Endothelial cell of umbilical vein (primary cell): Measurements from ENCODE around the gene ZG16B. TPM values are rescaled to one million over a fixed set of nuclear protein-coding genes. Genes with fewer than 3 reads are reported as not detected.

Experiments used
- BruUV-seq: library from RNA; stranded (reverse); fragments of 400-500 nt; replicated peaks from 2 replicates; lab custom pipeline; 2021; lab: Mats Ljungman, UMichigan
- CTCF ChIA-PET: fragments of 300-600, 350-600 bp; sonication (Branson Sonifier 250); formaldehyde crosslinking; loops from one replicate; lab custom pipeline; 2021; ENCODE audit warnings: antibody characterized with exemption, inconsistent platforms; lab: Charles Lee
- POLR2A ChIA-PET: fragments of 300-600, 350-600 bp; sonication (Branson Sonifier 250); formaldehyde crosslinking; loops from one replicate; lab custom pipeline; 2021; ENCODE audit warnings: antibody characterized with exemption, inconsistent platforms; lab: Charles Lee
- DNase-seq: peaks from one replicate; pipeline ENCODE4 v3.0.0-alpha.2; 2011; ENCODE audit warnings: low read depth, low spot score
- FAIRE-seq: peaks from 2 replicates; lab custom pipeline; 2011; peaks lifted over from hg19 to GRCh38; lab: Jason Lieb, UNC
- H2AFZ ChIP-seq: 2 replicates; pipeline ENCODE4 v1.6.0; 2012; ENCODE audit warnings: low read depth, low read length, control low read depth, inconsistent platforms
- H3K27ac ChIP-seq: 2 replicates; pipeline ENCODE4 v1.5.1; 2011; ENCODE audit warnings: low read depth, mild to moderate bottlenecking, control low read depth, low read length, moderate library complexity; ENCODE audit not compliant: insufficient read depth
- H3K27me3 ChIP-seq, 2 experiments: 2 replicates each; pipeline versions ENCODE4 v1.6.0 to v1.6.1; 2011; ENCODE audit warnings: low read length in 2 of 2, mixed read lengths in 1 of 2; ENCODE audit not compliant: control insufficient read depth in 2 of 2, insufficient read depth in 2 of 2
- H3K36me3 ChIP-seq, 2 experiments: 2 replicates in 1 of 2; 3 replicates in 1 of 2; pipeline ENCODE4 v1.5.1; 2011; ENCODE audit warnings: low read length in 2 of 2, mild to moderate bottlenecking in 1 of 2, moderate library complexity in 1 of 2; ENCODE audit not compliant: control insufficient read depth in 2 of 2, insufficient read depth in 2 of 2; ENCODE audit errors: extremely low read depth in 1 of 2
- H3K4me1 ChIP-seq: 3 replicates; pipeline ENCODE4 v1.5.1; 2011; ENCODE audit warnings: mild to moderate bottlenecking, low read length; ENCODE audit not compliant: control insufficient read depth, insufficient read depth; ENCODE audit errors: extremely low read depth
- H3K4me2 ChIP-seq: 2 replicates; pipeline ENCODE4 v1.6.1; 2011; ENCODE audit warnings: low read length, control low read depth, mixed read lengths; ENCODE audit not compliant: insufficient read depth
- H3K4me3 ChIP-seq, 3 experiments: fragments of 200-600 bp in 1 of 3; sonication (generic), shearing (Covaris generic) in 1 of 3; replicated peaks in 1 of 3; 2 replicates each; pipeline ENCODE4 v1.5.1; 2011 to 2016; ENCODE audit warnings: control low read depth in 3 of 3, low read length in 3 of 3, mild to moderate bottlenecking in 2 of 3, inconsistent platforms in 1 of 3, low read depth in 1 of 3, moderate library complexity in 1 of 3; ENCODE audit not compliant: insufficient read depth in 1 of 3
- H3K79me2 ChIP-seq: 2 replicates; pipeline ENCODE4 v1.6.0; 2012; ENCODE audit warnings: low read length, inconsistent platforms; ENCODE audit not compliant: control insufficient read depth, insufficient read depth
- H3K9ac ChIP-seq: replicated peaks from 2 replicates; pipeline ENCODE3; 2011; ENCODE audit warnings: low read length, control low read depth; ENCODE audit not compliant: insufficient read depth; ENCODE audit errors: extremely low read depth
- H3K9me1 ChIP-seq: replicated peaks from 3 replicates; pipeline ENCODE4 v1.6.0; 2011; ENCODE audit warnings: mild to moderate bottlenecking, low read length; ENCODE audit not compliant: control insufficient read depth, insufficient read depth; ENCODE audit errors: extremely low read depth
- H3K9me3 ChIP-seq: replicated peaks from 2 replicates; pipeline ENCODE4 v1.5.1; 2012; ENCODE audit warnings: low read length, inconsistent platforms; ENCODE audit not compliant: control insufficient read depth, insufficient read depth
- H4K20me1 ChIP-seq: replicated peaks from 2 replicates; pipeline ENCODE3; 2011; ENCODE audit warnings: mild to moderate bottlenecking, low read length; ENCODE audit not compliant: control insufficient read depth, insufficient read depth; ENCODE audit errors: extremely low read depth
- CTCF ChIP-seq, 2 donors: IDR thresholded peaks; 1 replicate in 1 of 2; 2 replicates in 1 of 2; pipeline ENCODE4 v1.5.1; 2011; ENCODE audit warnings: low read length in 2 of 2, mild to moderate bottlenecking in 2 of 2, moderate library complexity in 2 of 2, control low read depth in 1 of 2, inconsistent platforms in 1 of 2, low read depth in 1 of 2; ENCODE audit not compliant: insufficient read depth in 1 of 2; ENCODE audit errors: extremely low read depth in 1 of 2
- FOS ChIP-seq: IDR thresholded peaks from 2 replicates; pipeline ENCODE4 v1.6.1; 2011; ENCODE audit warnings: mild to moderate bottlenecking, low read length, moderate library complexity, borderline replicate concordance; ENCODE audit not compliant: insufficient read depth
- JUN ChIP-seq: IDR thresholded peaks from 2 replicates; pipeline ENCODE4 v1.6.1; 2011; ENCODE audit warnings: borderline replicate concordance, low read depth; ENCODE audit not compliant: insufficient read length, insufficient read depth
- dilution Hi-C: fragments of 300-500 bp; cut with MboI; formaldehyde crosslinking; loops from one replicate; pipeline ENCODE4 v1.15.0; 2019; ENCODE audit warnings: low sequenced_read_pairs; ENCODE audit not compliant: extremely low pct_ligation_motif_present
- intact Hi-C: fragments of 100-400 bp; cut with micrococcal nuclease; formaldehyde crosslinking; loops from one replicate; pipeline ENCODE4 v1.10.0; 2022
- polyA plus RNA-seq, 4 experiments: library from polyadenylated mRNA; depleted of rRNA in 3 of 4; stranded (reverse) in 3 of 4; unstranded in 1 of 4; fragments of >200 nt; gene quantifications; 2 replicates each; pipeline versions ENCODE4 v1.2.1 to v1.2.3, GENCODE V29; 2011 to 2012; ENCODE audit warnings: missing spikeins in 1 of 4
- total RNA-seq: library from RNA; stranded (reverse); gene quantifications from 2 replicates; pipeline ENCODE4 v1.2.3, GENCODE V29; 2021

The ZG16B gene
- total and polyA plus RNA-seq, 2 donors (not counting 3 experiments of a cell fraction or from before 2014, with no cell fraction given) = 0.22 TPM; not detected in 1

DNA sequence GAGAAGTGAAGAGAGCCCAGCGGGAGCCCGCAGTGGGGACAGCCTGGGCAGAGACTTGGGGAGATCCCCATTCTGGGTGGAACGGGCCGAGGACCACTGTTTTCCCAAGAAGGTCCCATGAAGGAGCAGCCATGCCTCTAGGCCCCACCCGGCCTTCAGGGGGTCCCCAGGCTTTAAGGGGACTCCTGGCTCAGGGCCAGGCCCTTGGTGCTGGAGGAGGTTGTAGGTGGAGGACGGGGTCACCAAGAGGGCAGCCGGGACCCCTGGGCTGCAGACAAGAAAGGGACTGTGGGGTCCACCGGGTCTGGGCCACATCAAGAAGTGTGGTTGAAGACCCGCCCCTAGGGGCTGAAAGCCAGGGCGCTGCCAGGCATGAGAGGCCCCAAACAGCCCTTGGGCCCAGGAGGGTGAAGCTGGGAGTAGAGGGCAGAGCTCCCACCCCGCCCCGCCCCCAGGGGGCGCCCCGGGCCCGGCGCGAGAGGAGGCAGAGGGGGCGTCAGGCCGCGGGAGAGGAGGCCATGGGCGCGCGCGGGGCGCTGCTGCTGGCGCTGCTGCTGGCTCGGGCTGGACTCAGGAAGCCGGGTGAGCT, 13.3 kb upstream of the ZG16B start, which contains the start of gene PRSS21:
PRSS21 (plus strand) TSS at position 487 of the 589 bp plus-strand sequence; CDS start at position 519, 32 bp downstream.
- H3K27ac ChIP-seq = no peak within 1 kb of the TSS
- no TSS peak for BruUV-seq
- no peak within 1 kb of the TSS for H3K9ac ChIP-seq
- intact Hi-C loops (no loop called here), dilution Hi-C loops (no loop called here)
- ChIA-PET CTCF (interaction anchor here (1.3 kb wide), 1 partner anchor 89 kb away, joined by 3 read pairs; no protein-coding TSS in a partner anchor), POLR2A (no interaction called here)
- H3K4me3 ChIP-seq = no peak within 1 kb of the TSS
- FAIRE-seq (no peak), DNase-seq (no peak)
- H3K9me3 ChIP-seq = no peaks in the 10 kb centered on the region
- TF ChIP-seq CTCF (IDR thresholded peaks at IDR 0.05; ENCODE audit: extremely low read depth in 1 of 2, insufficient read depth in 1 of 2, low read depth in 1 of 2, low read length in 2 of 2) = peak in 1 of 2 donors; percentile 8
- no peak for TF ChIP-seq FOS
- TF ChIP-seq JUN = no peak
- H3K79me2 ChIP-seq = no peaks in the 10 kb centered on the region
- H2AFZ ChIP-seq = no peak within 1 kb of the TSS
- no peaks in the 10 kb centered on the region for H3K36me3 ChIP-seq
- no peaks in the 10 kb centered on the region for H3K4me1 ChIP-seq
- no peaks in the 10 kb centered on the region for H3K9me1 ChIP-seq
- no peaks in the 10 kb centered on the region for H4K20me1 ChIP-seq
- H3K27me3 ChIP-seq = no peaks in the 10 kb centered on the region
- no peak within 1 kb of the TSS for H3K4me2 ChIP-seq
